Mesendoderm (in vitro differentiated cells): ENCODE results near the gene LILRA2. TPM values are rescaled to one million over a fixed set of nuclear protein-coding genes. Genes with fewer than 3 reads are reported as not detected.

ENCODE experiments used
- DNase-seq: peaks from one replicate; pipeline ENCODE4 v3.0.0; 2013
- H2AK5ac ChIP-seq: 2 replicates; pipeline ENCODE4 v1.6.1; 2013; ENCODE audit warnings: low read length, inconsistent platforms
- H2BK120ac ChIP-seq: 2 replicates; pipeline ENCODE4 v1.6.1; 2013; ENCODE audit warnings: low read depth, mild to moderate bottlenecking, low read length, moderate library complexity, mixed read lengths
- H2BK15ac ChIP-seq: replicated peaks from 2 replicates; pipeline ENCODE4 v1.6.1; 2013; ENCODE audit warnings: low read depth, mild to moderate bottlenecking, moderate library complexity
- H2BK5ac ChIP-seq: 2 replicates; pipeline ENCODE4 v1.6.1; 2013; ENCODE audit warnings: low read length, inconsistent platforms
- H3K18ac ChIP-seq: 2 replicates; pipeline ENCODE4 v1.6.1; 2013; ENCODE audit warnings: mild to moderate bottlenecking, low read length, mixed read lengths
- H3K23ac ChIP-seq: one replicate; pipeline ENCODE4 v1.6.1; 2013; ENCODE audit warnings: low read length
- H3K27ac ChIP-seq: 2 replicates; pipeline ENCODE4 v1.5.1; 2013; ENCODE audit warnings: low read depth, mild to moderate bottlenecking, inconsistent platforms, low read length, moderate library complexity
- H3K27me3 ChIP-seq: 2 replicates; pipeline ENCODE4 v1.6.1; 2013; ENCODE audit warnings: low read length, control low read depth, mild to moderate bottlenecking, inconsistent platforms; ENCODE audit not compliant: insufficient read depth, poor library complexity
- H3K36me3 ChIP-seq: 2 replicates; pipeline ENCODE4 v1.6.1; 2013; ENCODE audit warnings: low read length, inconsistent platforms; ENCODE audit not compliant: control insufficient read depth, insufficient read depth
- H3K4ac ChIP-seq: one replicate; pipeline ENCODE4 v1.6.1; 2013; ENCODE audit warnings: low read depth, mild to moderate bottlenecking, low read length, moderate library complexity
- H3K4me1 ChIP-seq: 2 replicates; pipeline ENCODE4 v1.6.1; 2013; ENCODE audit warnings: low read depth, low read length, inconsistent platforms; ENCODE audit not compliant: control insufficient read depth
- H3K4me2 ChIP-seq: 2 replicates; pipeline ENCODE4 v1.6.1; 2013; ENCODE audit warnings: low read length
- H3K4me3 ChIP-seq: 2 replicates; pipeline ENCODE4 v1.5.1; 2013; ENCODE audit warnings: mild to moderate bottlenecking, low read length
- H3K56ac ChIP-seq: one replicate; pipeline ENCODE4 v1.6.1; 2013; ENCODE audit warnings: low read length
- H3K79me1 ChIP-seq: 2 replicates; pipeline ENCODE4 v1.6.1; 2013; ENCODE audit warnings: low read length, inconsistent platforms
- H3K79me2 ChIP-seq: 2 replicates; pipeline ENCODE4 v1.6.1; 2013; ENCODE audit warnings: mild to moderate bottlenecking, low read length; ENCODE audit not compliant: control insufficient read depth, insufficient read depth
- H3K9ac ChIP-seq: 2 replicates; pipeline ENCODE4 v1.6.1; 2013; ENCODE audit warnings: low read length, inconsistent platforms
- H4K5ac ChIP-seq: one replicate; pipeline ENCODE4 v1.6.1; 2013; ENCODE audit warnings: low read length
- H4K8ac ChIP-seq: one replicate; pipeline ENCODE4 v1.6.1; 2013; ENCODE audit warnings: low read depth, mild to moderate bottlenecking, control low read depth, low read length, moderate library complexity
- WGBS: extraction: QIAGEN DNeasy Blood & Tissue Kit; methylation state at CpG from one replicate; pipeline ENCODE4 v1.1.7; 2013; ENCODE audit warnings: low lambda C conversion rate, missing lambda C conversion rate; ENCODE audit not compliant: insufficient coverage; ENCODE audit errors: extremely low coverage; 5-methylcytosine and 5-hydroxymethylcytosine counted together
- polyA plus RNA-seq, 2 experiments: library from polyadenylated mRNA; stranded (reverse); fragments of 200-250 nt; gene quantifications; one replicate each; pipeline ENCODE4 v1.2.3, GENCODE V29; 2013

Gene LILRA2
- not detected for polyA plus RNA-seq (2013, experiment 1 of 2)
- polyA plus RNA-seq (2013, experiment 2 of 2), result not detected

- Histone ChIP-seq H4K5ac (no peak within 1 kb of the TSS), H3K27me3 (no peaks in the 10 kb centered on the region), H3K4me3 (no peak within 1 kb of the TSS), H3K36me3 (no peaks in the 10 kb centered on the region), H3K4ac (no peak within 1 kb of the TSS), H3K27ac (no peak within 1 kb of the TSS), H3K4me2 (no peak within 1 kb of the TSS), H3K9ac (no peak within 1 kb of the TSS), H3K4me1 (no peaks in the 10 kb centered on the region), H3K18ac (no peak within 1 kb of the TSS), H3K79me1 (no peaks in the 10 kb centered on the region), H2BK5ac (no peak within 1 kb of the TSS), H3K23ac (no peak within 1 kb of the TSS), H4K8ac (no peak within 1 kb of the TSS), H3K56ac (no peak within 1 kb of the TSS), H2BK120ac (no peak within 1 kb of the TSS), H2BK15ac (no peak within 1 kb of the TSS), H2AK5ac (no peak within 1 kb of the TSS), H3K79me2 (no peaks in the 10 kb centered on the region)
- no CpG with 5 or more reads among the region's 10 CpGs for WGBS
- DNase-seq, result no peak
These were observed at the start of gene LILRA2 for GRCh38 chr19:54573330-54573872. Gene LILRA2, plus strand, starts transcription at chr19:54573790. Its CDS starts 89 bp downstream, at chr19:54573879.

GRCh38 chr19:54525636-54526035 is 48.0 kb upstream of the LILRA2 start:
- Histone ChIP-seq H3K4ac (no peak overlapping the region), H3K36me3 (no peaks in the 10 kb centered on the region), H3K27me3 (no peaks in the 10 kb centered on the region), H2BK15ac (no peak overlapping the region), H3K79me1 (no peaks in the 10 kb centered on the region), H4K8ac (no peak overlapping the region), H3K27ac (no peak overlapping the region), H3K56ac (no peak overlapping the region), H4K5ac (no peak overlapping the region), H3K23ac (no peak overlapping the region), H2BK5ac (no peak overlapping the region), H3K4me2 (no peak overlapping the region), H3K9ac (no peak overlapping the region), H2BK120ac (no peak overlapping the region), H3K18ac (no peak overlapping the region), H3K4me3 (no peak overlapping the region), H3K79me2 (no peaks in the 10 kb centered on the region), H2AK5ac (no peak overlapping the region), H3K4me1 (no peaks in the 10 kb centered on the region)
- DNase-seq, result no peak
- no CpG with 5 or more reads among the region's 5 CpGs for WGBS

DNA sequence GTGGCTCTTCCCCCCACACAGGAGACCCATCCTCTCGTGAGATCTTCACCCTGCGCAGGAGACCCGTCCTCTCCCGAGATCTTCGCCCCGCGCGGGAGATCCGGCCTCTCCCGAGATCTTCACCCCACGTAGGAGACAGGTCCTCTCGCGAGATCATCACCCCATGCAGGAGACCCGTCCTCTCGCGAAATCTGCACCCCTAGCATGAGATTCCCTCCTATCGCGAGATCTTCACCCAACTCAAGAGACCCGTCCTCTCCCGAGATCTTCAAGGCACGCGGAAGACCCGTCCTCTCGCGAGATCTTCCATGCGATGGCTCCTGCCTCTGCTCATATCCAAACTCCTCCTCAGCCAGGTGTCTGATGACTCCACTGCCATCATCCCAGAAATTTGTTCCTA is 46.6 kb upstream of the LILRA2 start:
- no peak overlapping the region for H3K18ac ChIP-seq
- H4K5ac ChIP-seq, result no peak overlapping the region
- H2BK5ac ChIP-seq, result no peak overlapping the region
- no peak overlapping the region for H3K23ac ChIP-seq
- no peak overlapping the region for H3K4me2 ChIP-seq
- no peaks in the 10 kb centered on the region for H3K79me1 ChIP-seq
- H3K27me3 ChIP-seq, result no peaks in the 10 kb centered on the region
- H2AK5ac ChIP-seq, result no peak overlapping the region
- no peak overlapping the region for H2BK15ac ChIP-seq
- H2BK120ac ChIP-seq, result no peak overlapping the region
- H4K8ac ChIP-seq, result no peak overlapping the region
- H3K36me3 ChIP-seq, result no peaks in the 10 kb centered on the region
- H3K4me3 ChIP-seq, result no peak overlapping the region
- DNase-seq, result no peak
- WGBS, result no CpG with 5 or more reads among the region's 26 CpGs
- no peaks in the 10 kb centered on the region for H3K4me1 ChIP-seq
- H3K56ac ChIP-seq, result no peak overlapping the region
- H3K4ac ChIP-seq, result no peak overlapping the region
- H3K79me2 ChIP-seq, result no peaks in the 10 kb centered on the region
- no peak overlapping the region for H3K27ac ChIP-seq
- H3K9ac ChIP-seq, result no peak overlapping the region

DNA sequence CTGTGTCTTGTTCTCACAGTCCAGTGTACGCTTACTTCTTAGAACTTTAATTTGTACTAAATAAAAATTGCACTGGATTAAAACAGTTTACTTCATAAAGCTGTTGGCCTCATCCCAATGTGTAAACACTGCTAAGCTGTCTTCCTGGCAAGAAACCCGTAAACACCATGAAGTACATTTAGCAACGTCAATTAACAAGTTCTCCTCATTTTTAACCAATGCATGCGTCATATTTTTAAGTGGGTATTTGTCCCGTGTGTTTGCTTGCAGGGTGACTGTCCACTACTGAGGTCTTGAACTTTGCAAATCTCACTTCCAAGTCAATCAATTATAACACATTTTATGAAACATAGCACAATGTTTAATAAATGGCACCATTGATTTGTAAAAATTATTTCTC is 42.7 kb upstream of the LILRA2 start:
- no peak overlapping the region for H3K9ac ChIP-seq
- no peak overlapping the region for H3K4me3 ChIP-seq
- H3K27me3 ChIP-seq, result no peaks in the 10 kb centered on the region
- no CpG with 5 or more reads among the region's 5 CpGs for WGBS
- no peak overlapping the region for H3K18ac ChIP-seq
- no peak overlapping the region for H3K4me2 ChIP-seq
- H4K8ac ChIP-seq, result no peak overlapping the region
- H3K56ac ChIP-seq, result no peak overlapping the region
- H3K27ac ChIP-seq, result no peak overlapping the region
- H3K4ac ChIP-seq, result no peak overlapping the region
- no peaks in the 10 kb centered on the region for H3K36me3 ChIP-seq
- no peaks in the 10 kb centered on the region for H3K4me1 ChIP-seq
- no peak overlapping the region for H2BK5ac ChIP-seq
- H2AK5ac ChIP-seq, result no peak overlapping the region
- no peak overlapping the region for H4K5ac ChIP-seq
- no peaks in the 10 kb centered on the region for H3K79me2 ChIP-seq
- H2BK15ac ChIP-seq, result no peak overlapping the region
- no peak for DNase-seq
- no peak overlapping the region for H2BK120ac ChIP-seq
- H3K79me1 ChIP-seq, result no peaks in the 10 kb centered on the region
- no peak overlapping the region for H3K23ac ChIP-seq

GRCh38 chr19:54532528-54532927 is 41.1 kb upstream of the LILRA2 start:
- Histone ChIP-seq H3K27me3 (no peaks in the 10 kb centered on the region), H3K36me3 (no peaks in the 10 kb centered on the region), H3K56ac (no peak overlapping the region), H3K4me1 (no peaks in the 10 kb centered on the region), H3K4ac (no peak overlapping the region), H2BK5ac (no peak overlapping the region), H2BK15ac (no peak overlapping the region), H3K18ac (no peak overlapping the region), H4K5ac (no peak overlapping the region), H3K27ac (no peak overlapping the region), H2BK120ac (no peak overlapping the region), H3K4me3 (no peak overlapping the region), H4K8ac (no peak overlapping the region), H3K79me2 (no peaks in the 10 kb centered on the region), H3K23ac (no peak overlapping the region), H3K79me1 (no peaks in the 10 kb centered on the region), H3K9ac (no peak overlapping the region), H3K4me2 (no peak overlapping the region), H2AK5ac (no peak overlapping the region)
- WGBS, result no CpG with 5 or more reads among the region's 4 CpGs
- no peak for DNase-seq

- no peak overlapping the region for H2AK5ac ChIP-seq
- no peak overlapping the region for H3K4ac ChIP-seq
- H3K79me1 ChIP-seq, result no peaks in the 10 kb centered on the region
- DNase-seq, result no peak
- no peaks in the 10 kb centered on the region for H3K36me3 ChIP-seq
- H2BK15ac ChIP-seq, result no peak overlapping the region
- H3K9ac ChIP-seq, result no peak overlapping the region
- H4K8ac ChIP-seq, result no peak overlapping the region
- H2BK5ac ChIP-seq, result no peak overlapping the region
- no peak overlapping the region for H3K27ac ChIP-seq
- H3K56ac ChIP-seq, result no peak overlapping the region
- no peaks in the 10 kb centered on the region for H3K4me1 ChIP-seq
- H3K23ac ChIP-seq, result no peak overlapping the region
- no peaks in the 10 kb centered on the region for H3K27me3 ChIP-seq
- WGBS, result no CpG with 5 or more reads among the region's 8 CpGs
- H2BK120ac ChIP-seq, result no peak overlapping the region
- no peak overlapping the region for H3K4me3 ChIP-seq
- H3K79me2 ChIP-seq, result no peaks in the 10 kb centered on the region
- H3K4me2 ChIP-seq, result no peak overlapping the region
- no peak overlapping the region for H3K18ac ChIP-seq
- no peak overlapping the region for H4K5ac ChIP-seq
These were observed 40.1 kb upstream of the LILRA2 start for GRCh38 chr19:54533476-54533875.
